Measurements from ENCODE around the gene OS9.

GRCh38 chr12:57750561-57751431 lies 56.9 kb downstream of the OS9 start:
- TF ChIP-seq EP300 (IDR thresholded peaks at IDR 0.05) (no peak), CTCF (IDR thresholded peaks at IDR 0.05) (no peak)
